Prostate gland (tissue), 2 donors: ENCODE data around the gene KCNIP2. TPM values are rescaled to one million over a fixed set of nuclear protein-coding genes. Genes with fewer than 3 reads are reported as not detected.
A peak's percentile ranks its signal among the peaks of the same experiment; 100 is the strongest.

ENCODE experiments used
- DNase-seq: peaks from one replicate; pipeline ENCODE4 v3.0.0-alpha.2; 2019; ENCODE audit warnings: low spot score
- H3K27ac ChIP-seq, 2 donors: fragments of 200-600 bp; sonication (generic); 2 replicates each; pipeline ENCODE4 v1.5.1; 2017 to 2019
- H3K27me3 ChIP-seq: fragments of 200-600 bp; sonication (generic); replicated peaks from 2 replicates; pipeline ENCODE4 v1.5.1; 2019; ENCODE audit not compliant: insufficient read depth
- H3K36me3 ChIP-seq, 2 donors: fragments of 200-600 bp; sonication (generic); 1 replicate in 1 of 2; 2 replicates in 1 of 2; pipeline versions ENCODE4 v1.5.1 to v1.8.1; 2017 to 2019
- H3K4me1 ChIP-seq: fragments of 200-600 bp; sonication (generic); replicated peaks from 2 replicates; pipeline ENCODE4 v1.5.1; 2019
- H3K4me3 ChIP-seq, 2 donors: fragments of 200-600 bp; sonication (generic); 2 replicates each; pipeline ENCODE4 v1.5.1; 2017 to 2019
- H3K9me3 ChIP-seq: fragments of 200-600 bp; sonication (generic); 2 replicates; pipeline ENCODE4 v1.5.1; 2017
- CTCF ChIP-seq, 4 experiments: fragments of 200-600 bp in 2 of 4; fragments of 450-650 bp in 2 of 4; sonication (generic) in 2 of 4; IDR thresholded peaks; 1 replicate in 3 of 4; 2 replicates in 1 of 4; pipeline ENCODE4 v1.5.1; 2016 to 2019; ENCODE audit warnings: antibody characterized with exemption in 4 of 4, mild to moderate bottlenecking in 2 of 4, moderate library complexity in 2 of 4
- POLR2A ChIP-seq: fragments of 450-650 bp; IDR thresholded peaks from one replicate; pipeline ENCODE4 v1.6.1; 2016; ENCODE audit warnings: antibody characterized with exemption, mild to moderate bottlenecking
- POLR2AphosphoS5 ChIP-seq: sonication (generic); formaldehyde crosslinking; IDR thresholded peaks from one replicate; pipeline ENCODE4 v1.6.1; 2017; ENCODE audit warnings: antibody characterized with exemption
- WGBS: methylation state at CpG from one replicate; pipeline ENCODE4 v1.1.5; 2018; 5-methylcytosine and 5-hydroxymethylcytosine counted together
- intact Hi-C: fragments of 100-400 bp; cut with DNase I; formaldehyde crosslinking; loops from one replicate; pipeline ENCODE4 v1.14.2; 2022
- total RNA-seq, 2 donors: library from RNA; depleted of rRNA; stranded (reverse); fragments of >200 nt; gene quantifications; one replicate each; pipeline ENCODE4 v1.1.0, GENCODE V29; 2016

KCNIP2 gene
- 1 to 10 TPM; 2.6 to 3.0 TPM for total RNA-seq

DNA sequence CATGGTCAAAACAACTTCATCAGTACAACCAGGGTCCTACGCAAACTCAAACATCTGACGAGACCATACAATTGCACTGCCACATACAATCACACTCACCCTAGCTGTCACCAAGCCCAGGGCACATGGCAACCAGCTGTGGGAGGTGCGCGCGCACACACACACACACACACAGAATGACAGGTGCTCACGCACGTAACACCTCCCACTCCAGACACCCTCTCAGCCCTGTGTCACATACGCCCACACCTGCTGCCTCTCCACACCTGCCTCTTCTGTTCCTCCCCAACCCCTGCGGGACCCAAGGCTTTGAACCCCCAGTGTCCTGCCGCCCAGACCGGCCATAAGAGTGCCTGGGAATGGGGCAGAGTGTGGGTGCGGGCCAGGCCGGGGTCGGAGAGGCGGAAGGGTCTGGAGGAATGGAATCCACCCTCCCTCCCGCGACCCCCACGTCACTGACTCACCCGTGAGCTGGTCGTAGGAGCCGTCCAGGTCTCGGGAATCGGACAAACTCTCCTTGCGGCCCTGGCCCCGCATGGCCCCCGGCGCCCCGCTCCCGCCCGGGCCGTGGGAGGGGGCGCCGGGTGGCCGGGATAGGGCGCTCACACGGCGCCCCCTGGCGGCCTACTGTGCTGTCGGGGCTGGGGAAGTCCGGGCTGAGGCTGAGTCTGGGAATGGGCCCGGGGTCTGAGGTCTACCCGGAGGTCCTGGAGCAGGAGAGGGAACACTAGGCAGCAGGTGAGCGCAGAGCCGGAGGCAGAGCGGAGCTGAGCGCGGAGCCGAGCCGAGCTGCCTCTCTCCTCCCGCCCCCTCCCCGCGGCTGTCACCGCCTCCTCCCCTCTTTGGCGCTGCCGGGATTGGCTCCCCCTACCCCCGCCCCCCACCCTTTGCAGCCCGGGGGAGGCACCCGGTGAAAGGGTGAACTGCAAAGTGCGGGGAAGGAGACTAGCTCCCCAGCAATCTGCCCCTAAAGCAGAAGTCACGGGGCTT lies at the start of gene KCNIP2:
Gene KCNIP2 (minus strand): TSS at position 769 of the 990 bp plus-strand sequence. CDS start 232 bp downstream, at position 537.
- Histone ChIP-seq H3K27me3 (no peaks in the 10 kb centered on the region), H3K4me1 (no peaks in the 10 kb centered on the region), H3K36me3 (no peaks in the 10 kb centered on the region), H3K4me3 (no peak within 1 kb of the TSS), H3K9me3 (no peaks in the 10 kb centered on the region), H3K27ac (no peak within 1 kb of the TSS)
- WGBS, result 36% methylated on average over 45 of the region's 60 CpGs
- no peak for TF ChIP-seq POLR2A
- peak in 2 of 4 experiments; percentile 26 to 31 for TF ChIP-seq CTCF (IDR thresholded peaks at IDR 0.05)
- DNase-seq, result no peak
- intact Hi-C loops, result loop anchor here (5.0 kb wide), 1 partner anchor 169 kb away; no protein-coding TSS in a partner anchor

DNA sequence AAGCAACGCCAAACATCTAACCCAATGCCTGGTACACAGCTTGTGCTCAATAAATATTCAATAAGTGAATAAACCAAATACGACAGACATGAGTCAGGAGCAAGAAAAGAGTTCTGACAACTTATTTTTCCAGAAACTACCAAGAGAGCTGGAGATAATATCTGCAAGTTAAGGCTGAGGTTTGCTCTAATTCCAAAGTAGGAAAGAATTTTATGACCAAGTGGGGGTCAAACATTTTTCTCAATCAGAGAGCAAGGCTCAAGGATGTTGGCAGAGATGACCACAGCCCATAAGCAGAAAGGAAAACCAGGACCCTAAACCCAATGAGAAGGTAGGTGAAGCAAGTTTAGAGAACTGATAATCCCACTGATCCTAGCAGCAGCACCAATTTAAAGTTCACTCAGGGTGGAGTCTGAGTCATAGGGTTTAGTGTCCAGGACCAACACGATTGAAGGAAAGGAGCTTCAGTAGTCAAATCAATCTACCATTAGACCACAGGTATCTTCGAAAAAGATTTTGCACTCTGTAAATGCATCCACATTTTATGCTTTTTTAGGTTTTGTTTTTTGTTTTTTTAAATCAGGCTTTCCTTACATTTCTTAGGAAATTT lies 49.3 kb upstream of the KCNIP2 start:
- Histone ChIP-seq H3K27ac (peak overlapping the region in 1 of 2 donors; percentile 1), H3K27me3 (no peaks in the 10 kb centered on the region), H3K9me3 (no peaks in the 10 kb centered on the region), H3K4me1 (no peaks in the 10 kb centered on the region), H3K36me3 (no peaks in the 10 kb centered on the region), H3K4me3 (no peak overlapping the region)
- intact Hi-C loops, result loop anchor here (5.0 kb wide), 1 partner anchor 119 kb away; no protein-coding TSS in a partner anchor
- no peak for DNase-seq
- no peak for TF ChIP-seq POLR2AphosphoS5
- no peak for TF ChIP-seq POLR2A
- TF ChIP-seq CTCF (IDR thresholded peaks at IDR 0.05), result no peak
- 65% methylated on average over 4 of the region's 4 CpGs for WGBS

DNA sequence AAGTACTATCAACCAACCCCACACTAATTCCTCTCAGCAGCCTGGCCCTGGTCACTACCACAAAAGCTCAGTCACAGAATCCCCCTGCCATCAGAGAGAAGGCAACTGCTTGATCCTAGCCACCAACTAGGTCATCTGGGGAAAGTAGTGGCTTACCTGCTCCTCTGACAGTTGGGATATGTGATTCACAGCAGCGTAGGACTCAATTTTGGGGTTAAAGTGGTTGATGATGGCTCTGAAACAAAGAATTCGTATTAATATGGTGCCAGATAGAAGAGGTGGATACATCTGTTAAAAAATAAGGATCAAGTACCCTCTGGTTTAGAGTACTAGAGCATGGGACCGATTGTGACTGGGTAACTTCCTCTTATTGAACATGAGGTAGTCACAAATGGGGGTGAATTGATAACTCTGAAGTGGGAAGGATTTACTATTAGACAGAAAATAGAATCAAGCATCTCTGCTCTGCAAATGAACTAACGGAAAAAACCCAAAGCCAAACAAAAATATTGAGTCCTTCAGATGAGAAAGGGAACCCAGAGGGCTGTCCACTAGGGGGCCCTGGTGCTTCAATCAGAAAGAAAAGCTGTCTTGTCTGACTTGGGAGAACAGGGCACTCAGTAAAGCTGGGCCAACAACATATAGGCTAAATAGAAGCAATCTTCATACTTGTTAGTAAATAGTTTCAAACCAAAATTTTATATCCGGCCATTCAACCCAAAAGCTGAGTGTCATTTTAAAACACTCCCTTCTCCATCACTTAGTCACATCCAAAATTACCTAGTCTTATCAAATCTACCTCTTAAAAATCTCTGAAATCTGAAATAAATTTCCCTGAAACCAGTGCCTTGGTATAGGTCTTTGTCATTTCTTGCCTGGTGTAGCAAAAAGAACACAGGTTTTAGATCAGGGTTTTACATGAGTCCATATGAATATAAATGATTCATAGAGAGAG lies 45.9 kb upstream of the KCNIP2 start:
- intact Hi-C loops, result loop anchor here (5.0 kb wide), 1 partner anchor 123 kb away; no protein-coding TSS in a partner anchor
- WGBS, result 74% methylated on average over 5 of the region's 5 CpGs
- DNase-seq, result peak; percentile 62

More for the DNA sequence above, 45.9 kb upstream of the KCNIP2 start:
- H3K4me3 ChIP-seq, result no peak overlapping the region
- peak; percentile 39 to 72 (median 66) for TF ChIP-seq CTCF (IDR thresholded peaks at IDR 0.05)
- peak; percentile 29 for TF ChIP-seq POLR2AphosphoS5
- no peak for TF ChIP-seq POLR2A
- no peak overlapping the region for H3K27ac ChIP-seq
- H3K9me3 ChIP-seq, result no peaks in the 10 kb centered on the region
- H3K36me3 ChIP-seq, result no peaks in the 10 kb centered on the region
- H3K27me3 ChIP-seq, result no peaks in the 10 kb centered on the region
- H3K4me1 ChIP-seq, result no peaks in the 10 kb centered on the region
